HG02678 (cell line): ENCODE measurements around the gene ZNF620.
A peak's percentile ranks its signal among the peaks of the same experiment; 100 is the strongest.
"Not testable (repeated sequence)": the region's sequence is repeated elsewhere in the genome, so short reads cannot be mapped to it uniquely, and the experiment has no call there.

Experiments used
- ATAC-seq: cut with Tn5 transposase; IDR thresholded peaks from one replicate; pipeline ENCODE4 v1.9.1; 2021; ENCODE audit warnings: mild to moderate bottlenecking, moderate library complexity; ENCODE audit not compliant: unreplicated experiment

The ZNF620 gene

DNA sequence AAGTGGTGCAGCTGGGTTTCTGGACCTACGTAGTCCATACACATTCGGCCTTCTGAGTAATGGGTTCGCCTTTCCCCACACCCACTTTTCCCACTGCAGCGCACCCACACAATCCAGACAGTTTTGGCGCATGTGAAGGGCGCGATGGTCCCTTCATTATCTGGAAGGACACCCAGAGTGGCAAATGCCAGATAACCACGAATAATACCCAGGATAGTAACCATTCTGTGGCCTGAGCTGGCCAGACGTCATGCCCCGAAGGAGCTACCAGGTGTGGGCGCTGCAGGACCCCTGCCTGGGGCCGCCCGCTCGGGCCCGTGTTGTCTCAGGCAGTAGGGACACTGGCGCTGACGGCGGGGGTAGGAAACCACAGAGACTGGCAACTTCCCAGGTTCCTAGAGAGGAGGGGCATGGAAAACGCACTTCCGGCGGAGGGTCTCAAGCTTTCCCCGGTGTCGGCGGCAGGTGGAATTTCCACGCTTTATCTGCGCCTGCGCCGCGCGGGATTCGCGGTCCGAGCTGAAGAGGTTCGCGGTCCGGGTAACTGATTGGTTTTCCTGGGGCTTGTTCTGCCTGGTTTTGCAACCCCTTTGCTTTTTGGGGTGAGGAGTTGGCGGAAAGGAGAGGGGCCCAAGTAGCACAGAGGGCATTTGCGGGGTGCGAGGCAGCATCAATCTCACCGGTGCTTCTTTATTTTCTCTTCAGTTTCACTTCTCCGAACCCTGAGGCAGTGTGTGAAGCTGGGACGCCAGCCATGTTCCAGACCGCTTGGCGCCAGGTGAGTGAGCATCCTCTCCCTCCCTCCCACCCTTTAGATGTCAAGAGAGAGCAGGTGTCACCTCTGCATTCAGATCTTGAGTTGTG is at the start of gene ZNF620:
TSS of gene ZNF620 (plus strand) at position 441 of the 864 bp plus-strand sequence. CDS start at position 755, 314 bp downstream.
- peak; percentile 81 for ATAC-seq

DNA sequence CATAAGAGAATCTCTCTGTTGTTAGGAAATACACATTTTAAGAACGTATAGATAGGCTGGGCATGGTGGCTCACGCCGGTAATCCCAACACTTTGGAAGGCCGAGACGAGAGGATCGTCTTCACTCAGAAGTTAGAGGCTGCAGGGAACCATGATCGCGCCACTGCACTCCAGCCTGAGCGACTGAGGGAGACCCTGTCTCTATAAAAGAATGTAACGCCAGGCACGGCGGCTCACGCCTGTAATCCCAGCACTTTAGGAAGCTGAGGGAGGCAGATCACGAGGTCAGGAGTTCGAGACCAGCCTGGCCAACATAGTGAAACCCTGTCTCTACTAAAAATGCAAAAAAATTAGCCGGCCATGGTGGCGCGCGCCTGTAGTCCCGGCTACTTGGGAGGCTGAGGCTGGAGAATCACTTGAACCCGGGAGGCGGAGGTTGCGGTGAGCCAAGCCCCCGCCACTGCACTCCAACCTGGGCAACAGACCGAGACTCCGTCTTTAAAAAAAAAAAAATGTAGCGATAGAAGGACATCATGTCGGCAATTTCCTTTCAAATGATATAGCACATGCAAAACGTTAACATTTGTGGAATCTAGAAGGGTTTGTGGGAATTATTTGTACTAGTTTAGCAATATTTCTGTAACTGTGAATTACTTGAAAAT is 49.4 kb upstream of the ZNF620 start:
- ATAC-seq, result no peak

DNA sequence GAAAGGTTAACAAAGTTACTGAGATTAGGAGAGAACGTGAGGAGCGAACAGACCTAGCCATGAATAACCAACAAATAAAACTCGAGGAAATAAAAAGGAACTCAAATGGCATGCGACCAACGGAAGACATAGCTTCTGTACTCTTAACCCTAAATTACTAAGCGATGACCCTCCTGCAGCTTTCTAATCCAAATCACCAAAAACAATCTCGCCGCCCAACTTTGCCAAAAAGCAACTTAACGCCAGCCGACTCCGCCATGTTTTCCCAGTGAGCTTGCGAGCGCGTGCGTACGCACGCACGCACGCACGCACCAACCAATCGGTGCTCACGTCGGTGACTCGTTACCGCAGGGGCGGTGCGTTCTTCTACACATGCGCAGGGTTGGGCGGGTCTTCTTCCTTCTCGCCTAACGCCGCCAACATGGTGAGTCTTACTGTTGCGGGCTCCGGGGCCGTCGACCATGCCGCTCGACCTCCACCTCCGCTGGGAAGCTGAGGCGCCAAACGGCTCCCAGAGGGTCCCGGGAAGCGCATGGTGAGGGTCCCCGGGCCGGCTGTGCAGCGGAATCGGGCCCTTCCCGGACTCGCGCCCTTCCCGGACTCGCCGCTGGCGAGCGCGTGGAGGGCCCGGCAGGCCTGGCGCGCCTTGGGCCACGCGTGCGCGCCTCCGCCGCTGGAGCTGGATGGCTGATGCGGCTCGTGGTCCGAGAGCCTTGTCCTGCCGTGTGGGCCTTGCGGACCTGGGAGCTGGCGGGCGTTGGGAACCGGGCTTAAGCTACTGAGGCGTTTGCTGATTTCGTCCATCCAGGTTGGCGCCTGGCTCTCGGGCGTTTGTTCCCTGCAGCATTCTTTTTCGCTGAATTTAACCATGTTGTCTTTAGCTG is 48.7 kb upstream of the ZNF620 start, which contains the start of gene RPL14:
TSS of gene RPL14 (plus strand) at position 400 of the 884 bp plus-strand sequence. CDS start at position 533, 133 bp downstream.
- ATAC-seq, result peak; percentile 66

DNA sequence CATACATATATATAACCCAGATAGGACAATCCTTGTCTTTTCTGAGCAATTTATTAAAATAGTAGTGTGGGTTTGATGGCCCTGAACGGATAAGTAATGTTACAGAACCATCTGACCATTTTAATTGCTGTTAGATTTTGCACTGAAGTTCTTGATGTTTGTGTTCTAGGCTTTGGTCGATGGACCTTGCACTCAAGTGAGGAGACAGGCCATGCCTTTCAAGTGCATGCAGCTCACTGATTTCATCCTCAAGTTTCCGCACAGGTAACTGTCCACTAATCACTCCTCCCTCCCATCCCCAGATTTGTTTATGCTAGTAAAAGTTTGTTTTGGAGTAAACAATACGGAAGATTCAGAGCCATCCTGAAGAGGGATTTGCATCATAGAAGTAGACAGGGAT is 47.4 kb upstream of the ZNF620 start:
- ATAC-seq, result no peak

DNA sequence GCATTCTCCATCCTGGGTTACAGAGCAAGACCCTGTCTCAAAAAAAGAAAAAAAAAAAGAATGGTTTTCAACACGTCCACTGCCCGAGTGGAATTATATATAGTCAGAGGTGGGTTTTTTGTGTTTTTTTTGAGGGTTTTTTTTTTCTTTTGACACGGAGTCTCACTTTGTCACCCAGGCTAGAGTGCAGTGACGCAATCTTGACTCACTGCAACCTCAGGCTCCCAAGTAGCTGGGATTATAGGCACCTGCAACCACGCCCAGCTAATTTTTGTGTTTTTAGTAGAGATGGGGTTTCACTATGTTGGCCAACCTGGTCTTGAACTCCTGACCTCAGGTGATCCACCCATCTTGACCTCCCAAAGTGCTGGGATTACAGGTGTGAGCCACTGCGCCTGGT is 45.4 kb upstream of the ZNF620 start:
- not testable (repeated sequence) for ATAC-seq

DNA sequence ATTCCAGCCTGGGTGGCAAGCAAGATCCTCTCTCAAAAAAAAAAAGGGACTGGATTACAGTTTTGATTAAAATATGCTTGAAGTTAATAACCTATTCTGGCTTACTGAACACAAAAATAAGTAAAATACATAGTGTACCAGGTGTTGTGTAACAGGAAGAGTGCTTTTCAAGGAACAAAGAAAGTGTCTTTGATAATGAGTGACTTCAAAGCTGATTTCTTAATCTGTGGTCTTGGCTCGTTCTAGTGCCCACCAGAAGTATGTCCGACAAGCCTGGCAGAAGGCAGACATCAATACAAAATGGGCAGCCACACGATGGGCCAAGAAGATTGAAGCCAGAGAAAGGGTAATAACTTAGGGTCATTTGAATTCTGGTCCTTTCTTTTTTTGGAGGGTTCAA is 44.7 kb upstream of the ZNF620 start:
- no peak for ATAC-seq

DNA sequence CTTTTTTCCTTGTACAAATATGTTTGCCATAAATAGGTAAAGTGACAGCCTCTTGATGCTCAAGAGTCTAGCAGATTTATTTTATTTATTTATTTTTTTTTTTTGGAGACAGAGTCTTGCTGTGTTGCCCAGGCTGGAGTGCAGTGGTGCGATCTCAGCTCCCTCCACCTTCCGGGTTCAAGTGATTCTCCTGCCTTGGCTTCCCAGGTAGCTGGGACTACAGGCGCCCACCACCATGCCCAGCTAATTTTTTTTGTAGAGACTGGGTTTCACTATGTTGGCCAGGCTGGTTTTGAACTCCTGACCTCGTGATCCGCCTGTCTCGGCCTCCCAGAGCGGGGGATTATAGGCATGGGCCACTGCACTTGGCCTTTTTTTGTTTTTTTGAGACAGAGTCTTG is 43.0 kb upstream of the ZNF620 start:
- ATAC-seq, result not testable (repeated sequence)

DNA sequence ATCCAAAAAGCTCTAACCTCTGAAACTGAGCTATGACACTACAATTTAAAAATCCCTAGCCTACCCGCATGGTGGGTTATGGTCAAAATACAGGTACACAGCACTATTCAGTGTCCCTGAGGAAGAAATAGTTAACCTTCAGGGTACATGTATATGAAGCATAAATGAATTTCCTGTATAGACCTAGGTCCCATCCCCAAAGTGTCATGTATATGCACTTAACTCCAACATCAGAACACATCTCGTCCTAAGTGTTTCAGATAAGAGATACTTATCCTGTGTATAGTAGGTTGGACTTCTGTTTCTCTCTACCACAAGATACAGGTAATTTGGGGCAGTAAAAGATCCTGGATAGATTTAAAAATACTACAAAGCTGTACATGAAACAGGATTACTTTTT is 42.3 kb upstream of the ZNF620 start:
- ATAC-seq, result no peak

DNA sequence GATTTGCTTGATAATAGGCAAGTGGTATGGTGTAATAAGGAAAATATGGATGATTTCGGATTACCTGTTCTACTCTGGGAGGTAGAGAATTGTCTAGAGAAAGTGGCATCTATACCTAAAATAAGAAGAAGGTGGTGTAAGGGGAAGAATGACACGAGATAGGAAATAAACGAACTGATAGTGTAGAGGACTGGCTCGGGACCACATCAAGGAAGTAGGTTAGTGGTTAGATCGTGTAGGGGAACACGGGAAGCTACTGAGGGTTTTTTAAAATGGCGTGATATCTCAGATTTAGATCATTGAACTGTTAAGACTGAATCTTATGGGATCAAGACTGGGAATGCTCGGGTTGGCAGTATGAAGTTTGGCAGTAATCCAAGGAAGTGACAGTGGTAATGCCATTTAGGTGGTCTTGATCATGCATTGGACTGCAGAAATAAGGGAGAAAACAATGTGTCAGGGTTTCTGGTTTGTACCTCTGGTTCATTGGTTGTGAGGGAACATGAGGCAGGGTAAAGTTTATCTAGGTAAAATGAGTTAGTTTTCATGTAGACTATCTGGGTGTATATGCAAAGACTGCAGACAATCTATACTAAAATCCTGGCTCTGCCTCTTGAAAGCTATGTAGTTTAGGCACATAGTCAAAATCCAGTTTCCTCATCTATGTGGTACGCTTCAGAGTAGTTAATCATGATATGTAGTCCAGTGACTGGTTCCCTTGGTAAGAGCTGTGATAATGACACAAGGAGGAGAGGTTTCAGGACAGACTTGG is 41.3 kb upstream of the ZNF620 start:
- ATAC-seq, result no peak

DNA sequence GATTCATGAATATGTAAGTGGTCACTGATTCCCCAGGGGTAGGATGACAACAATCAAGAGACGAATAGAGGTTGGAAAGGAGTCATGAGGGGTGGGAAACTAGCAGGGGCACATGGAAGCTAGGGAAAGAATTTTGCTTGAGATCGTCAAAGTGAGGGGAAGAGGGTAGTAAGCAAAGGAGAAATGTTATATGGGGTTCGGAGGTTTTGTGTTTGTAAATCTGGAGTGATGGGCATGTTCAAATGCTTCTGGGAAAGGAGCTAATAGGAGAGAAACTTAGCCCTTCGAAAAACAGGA is 40.8 kb upstream of the ZNF620 start:
- no peak for ATAC-seq

DNA sequence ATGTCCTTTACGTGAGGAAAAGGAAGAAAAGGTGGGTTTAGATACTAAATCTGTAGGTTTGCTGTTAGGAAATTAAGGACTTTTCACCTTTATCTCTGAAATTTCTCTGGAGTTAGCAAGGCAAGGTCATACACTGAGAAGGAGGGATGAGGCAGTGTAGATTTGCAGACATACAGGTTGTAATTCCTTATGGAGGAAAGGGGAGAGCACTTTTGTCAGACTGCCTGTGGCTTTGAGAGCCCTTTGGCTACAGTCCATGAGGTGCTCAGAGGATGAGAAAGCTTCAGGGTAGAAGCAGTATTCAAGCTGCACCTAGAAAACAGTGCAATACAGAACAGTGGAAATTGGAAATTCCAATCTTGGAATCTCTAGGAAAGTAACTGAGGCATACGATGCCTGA is 40.4 kb upstream of the ZNF620 start:
- no peak for ATAC-seq

DNA sequence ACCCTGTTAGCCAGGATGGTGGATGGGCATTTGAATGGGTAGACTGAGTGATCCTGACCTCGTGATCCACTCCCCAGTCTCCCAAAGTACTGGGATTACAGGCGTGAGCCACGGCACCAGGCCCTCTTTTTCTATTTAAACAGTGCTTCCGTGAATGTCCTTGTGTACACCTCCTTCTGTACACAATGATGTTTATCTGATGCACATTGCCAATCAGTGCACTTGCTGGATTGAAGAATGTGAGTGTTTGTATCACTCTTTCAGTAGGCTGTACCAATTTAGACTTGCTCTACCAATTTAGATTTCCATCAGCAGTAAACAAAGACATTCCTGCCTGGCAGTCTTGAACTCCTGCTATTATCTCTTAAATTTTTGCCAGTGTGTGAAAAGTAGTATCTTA is 37.8 kb upstream of the ZNF620 start:
- ATAC-seq, result no peak

DNA sequence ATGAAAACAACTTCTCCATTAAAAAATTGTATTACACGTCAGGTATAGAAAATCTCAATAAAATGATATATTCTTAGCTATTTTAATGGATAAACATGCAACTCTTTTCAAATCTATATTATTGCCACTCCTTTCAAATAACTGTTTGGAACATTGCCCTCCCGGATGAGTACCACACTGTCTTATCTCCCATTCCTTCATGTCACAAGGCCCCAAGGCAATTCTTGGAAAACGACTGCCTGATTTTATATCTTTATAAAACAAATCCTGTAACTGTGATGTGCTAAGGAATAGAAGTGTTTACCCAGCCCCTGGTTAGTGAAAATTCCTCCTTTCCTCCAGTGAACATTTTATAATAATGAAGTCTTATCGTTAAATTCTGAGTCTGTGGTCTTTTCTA is 35.1 kb upstream of the ZNF620 start:
- no peak for ATAC-seq

DNA sequence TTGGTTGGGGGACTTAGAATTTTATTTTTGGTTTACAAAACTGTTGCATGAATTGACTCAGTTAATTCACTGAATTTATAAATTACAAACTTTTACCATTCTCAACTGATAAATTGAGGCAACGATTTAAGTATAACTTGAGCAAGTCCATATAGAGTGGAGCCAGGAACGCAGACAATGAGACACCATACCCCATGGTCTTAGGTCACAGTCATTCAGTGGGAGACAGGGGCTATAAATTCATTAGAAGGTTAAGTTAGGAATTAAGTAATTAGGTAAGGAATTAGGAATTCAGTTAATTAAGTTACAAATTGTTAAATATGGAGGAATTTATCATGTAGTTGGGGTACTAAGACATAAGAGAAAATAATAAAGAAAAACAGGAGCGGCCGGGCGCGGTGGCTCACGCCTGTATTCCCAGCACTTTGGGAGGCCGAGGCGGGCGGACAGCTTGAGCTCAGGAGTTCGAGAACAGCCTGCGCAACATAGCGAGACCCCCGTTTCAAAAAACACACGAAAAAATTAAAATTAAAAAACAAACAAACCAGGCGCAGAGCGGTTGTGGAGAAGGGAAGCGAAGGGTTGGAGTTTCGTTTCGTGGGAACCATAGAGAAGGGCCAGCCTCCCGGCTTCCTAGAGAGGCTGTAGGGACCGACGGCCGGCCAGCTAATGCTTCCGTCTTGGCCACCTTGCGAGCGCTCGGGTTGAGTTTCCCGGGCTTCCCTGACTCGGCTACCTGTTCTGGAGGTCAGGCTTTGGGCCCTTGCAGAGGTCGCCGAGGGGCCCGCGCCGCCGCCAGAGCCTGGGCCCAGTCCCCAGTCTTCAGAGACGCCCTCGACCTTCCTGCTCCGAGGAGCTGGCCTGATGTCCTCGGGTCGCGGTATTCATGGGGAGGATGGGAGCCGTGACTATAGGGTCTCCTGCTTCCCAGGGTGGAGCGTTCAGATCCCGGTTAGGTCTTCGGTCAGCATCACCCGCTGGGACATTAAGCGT is 29.1 kb upstream of the ZNF620 start, which contains the start of gene ZNF619:
TSS of gene ZNF619 (plus strand) at position 645 of the 993 bp plus-strand sequence. CDS start 858 bp downstream, outside the sequence.
- peak; percentile 80 for ATAC-seq

DNA sequence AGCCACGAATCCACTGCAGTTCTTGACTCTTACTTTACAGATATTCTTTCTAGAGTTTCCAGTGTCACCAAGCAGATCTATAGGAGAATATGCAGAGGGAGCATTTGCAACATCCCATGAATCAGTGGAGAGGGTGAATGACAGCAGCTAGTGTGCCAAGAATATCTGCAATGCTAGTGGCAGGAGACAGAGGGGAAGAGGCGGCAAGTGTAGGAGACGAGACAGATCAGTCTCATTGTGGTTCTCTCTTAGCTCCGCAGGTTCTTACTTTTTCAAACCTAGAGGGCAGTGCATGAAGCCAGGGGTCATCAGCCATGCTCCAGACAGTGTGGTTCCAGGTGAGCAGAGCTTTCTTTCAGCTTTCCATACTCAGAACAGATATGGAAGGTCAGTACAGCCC is 28.2 kb upstream of the ZNF620 start:
- ATAC-seq, result peak; percentile 8

DNA sequence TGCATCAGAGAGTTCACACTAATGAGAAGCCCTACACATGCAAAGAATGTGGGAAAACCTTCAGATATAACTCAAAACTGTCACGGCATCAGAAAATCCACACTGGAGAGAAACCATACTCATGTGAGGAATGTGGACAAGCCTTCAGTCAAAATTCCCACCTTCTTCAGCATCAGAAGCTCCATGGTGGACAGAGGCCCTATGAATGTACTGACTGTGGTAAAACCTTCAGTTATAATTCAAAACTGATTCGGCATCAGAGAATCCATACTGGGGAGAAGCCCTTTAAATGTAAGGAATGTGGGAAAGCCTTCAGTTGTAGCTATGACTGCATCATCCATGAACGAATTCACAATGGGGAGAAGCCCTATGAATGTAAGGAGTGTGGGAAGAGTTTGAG is 18.7 kb upstream of the ZNF620 start:
- ATAC-seq, result no peak

DNA sequence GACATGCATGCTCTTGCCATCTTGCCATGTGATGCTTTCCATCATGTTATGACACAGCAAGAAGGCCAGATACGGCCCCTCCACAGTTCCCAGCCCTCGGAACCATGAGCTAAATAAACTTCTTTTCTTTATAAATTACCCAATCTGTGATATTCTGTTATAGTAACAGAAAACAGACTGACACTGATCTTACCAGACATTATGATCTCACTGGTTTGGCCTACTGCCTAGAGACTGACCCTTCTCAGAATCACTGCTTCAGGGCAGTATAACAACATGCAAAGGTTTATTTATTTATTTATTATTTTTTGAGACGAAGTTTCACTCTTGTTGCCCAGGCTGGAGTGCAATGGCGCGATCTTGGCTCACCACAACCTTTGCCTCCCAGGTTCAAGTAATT is 14.9 kb upstream of the ZNF620 start:
- ATAC-seq, result no peak

DNA sequence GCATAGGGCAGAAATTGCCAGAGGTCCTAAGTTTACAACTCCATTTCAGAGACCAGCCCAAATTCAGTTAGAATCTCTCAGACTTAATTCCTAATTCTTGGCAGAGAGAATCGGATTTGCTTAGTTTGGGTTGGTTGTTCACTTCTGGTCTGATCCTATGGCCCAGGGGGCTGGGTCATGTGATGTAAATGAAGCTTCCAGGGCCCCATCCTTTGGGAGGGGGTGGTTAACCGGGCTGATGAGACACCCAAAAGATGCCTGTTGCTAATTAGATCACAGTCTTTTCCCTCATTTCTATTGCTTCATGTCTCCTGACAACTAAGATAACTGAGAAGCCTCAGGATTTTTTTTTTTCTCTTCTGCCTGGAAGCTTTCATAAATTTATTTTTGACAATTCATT is 11.1 kb upstream of the ZNF620 start:
- ATAC-seq, result no peak

DNA sequence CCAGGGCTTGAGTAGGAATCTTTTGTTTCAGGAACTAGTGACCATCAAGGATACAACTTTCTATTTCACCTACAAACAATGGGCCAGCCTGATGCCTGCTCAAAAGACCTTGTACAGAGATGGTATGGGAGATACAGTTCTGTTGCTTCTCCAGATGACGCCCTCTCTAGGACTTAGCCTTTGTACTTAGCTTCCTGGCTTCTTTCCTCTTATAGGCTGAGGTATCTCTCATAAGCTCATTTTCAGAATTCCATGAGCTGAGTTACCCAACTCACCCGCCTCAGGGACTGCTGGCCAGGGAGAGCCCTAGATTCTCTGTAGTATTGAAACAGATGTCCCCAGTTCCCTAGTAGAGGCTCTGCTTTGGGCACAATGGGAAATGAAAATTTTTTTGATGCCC is 8.6 kb upstream of the ZNF620 start:
- no peak for ATAC-seq
